GM12892 (cell line): ENCODE data around the gene STK32C.

Experiments
- POLR2A ChIP-seq: IDR thresholded peaks from 2 replicates; pipeline ENCODE4 v1.6.1; 2011; ENCODE audit warnings: low read depth, low read length, control low read depth
- POLR2AphosphoS5 ChIP-seq: IDR thresholded peaks from 2 replicates; pipeline ENCODE4 v1.6.1; 2011; ENCODE audit warnings: low read depth, low read length, control low read depth
- TAF1 ChIP-seq: IDR thresholded peaks from 2 replicates; pipeline ENCODE4 v1.6.1; 2011; ENCODE audit warnings: low read depth, mild to moderate bottlenecking, control low read depth, low read length, borderline replicate concordance

GRCh38 chr10:132230557-132231210 lies 77.1 kb downstream of the STK32C start:
- no peak for TF ChIP-seq POLR2AphosphoS5
- no peak for TF ChIP-seq POLR2A
- TF ChIP-seq TAF1: no peak
